ENCODE measurements around the gene ORAI3. TPM values are rescaled to one million over a fixed set of nuclear protein-coding genes. Genes with fewer than 3 reads are reported as not detected.
A peak's percentile ranks its signal among the peaks of the same experiment; 100 is the strongest.

ORAI3 gene
- total RNA-seq (2014; rRNA removed; shearing (Covaris generic)) = 8.7 and 9.1 TPM in 2 replicates

DNA sequence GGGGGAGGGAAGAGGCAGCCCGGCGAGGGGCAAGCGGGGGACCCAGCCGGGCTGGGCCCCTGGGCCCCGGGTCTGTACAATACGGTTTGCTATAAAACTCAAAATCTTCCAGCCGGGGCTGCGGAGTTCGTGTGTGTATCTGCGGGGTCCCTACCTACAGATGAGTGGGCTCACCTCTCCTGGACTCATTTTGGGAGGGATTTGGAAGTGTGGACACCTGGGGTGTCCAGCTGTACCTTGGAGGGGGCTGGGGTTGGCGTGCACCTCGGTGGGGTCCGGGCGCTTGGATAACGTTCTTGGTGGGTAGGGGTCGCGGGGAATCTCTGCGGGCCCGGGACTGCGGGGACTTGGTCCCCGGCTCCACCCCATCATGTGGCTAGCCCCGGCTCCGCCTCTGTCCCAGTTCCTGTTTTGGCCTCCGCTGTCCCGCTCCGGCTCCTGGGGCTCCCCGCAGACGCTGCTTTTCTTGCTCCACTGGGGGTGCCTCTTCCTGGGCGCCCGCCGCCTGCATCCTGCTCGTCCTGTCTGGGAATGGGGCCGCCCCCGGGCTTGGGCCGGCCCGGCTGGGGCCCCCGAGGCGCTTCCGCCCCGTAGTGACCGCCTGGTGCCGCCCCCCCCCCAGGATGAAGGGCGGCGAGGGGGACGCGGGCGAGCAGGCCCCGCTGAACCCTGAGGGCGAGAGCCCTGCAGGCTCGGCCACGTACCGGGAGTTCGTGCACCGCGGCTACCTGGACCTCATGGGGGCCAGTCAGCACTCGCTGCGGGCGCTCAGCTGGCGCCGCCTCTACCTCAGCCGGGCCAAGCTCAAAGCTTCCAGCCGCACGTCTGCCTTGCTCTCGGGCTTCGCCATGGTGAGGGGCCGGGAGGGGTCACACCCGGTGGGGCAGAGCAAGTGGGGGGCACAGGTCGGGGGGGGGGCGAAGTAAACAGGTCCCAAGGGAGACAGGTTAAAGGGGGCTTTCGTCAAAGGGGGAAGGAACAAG is at the start of gene ORAI3:
Gene ORAI3, plus strand, starts transcription at position 402 of the 983 bp plus-strand sequence. Its CDS starts 222 bp downstream, at position 624.
- DNase-seq (ENCODE audit: low read depth in 1 of 2, low spot score in 2 of 2) = peak; percentile 42 to 45
- H3K4me3 ChIP-seq = peak within 1 kb of the TSS; percentile 91
- H3K36me3 ChIP-seq = peaks cover 12% of the 10 kb centered on the region
- peak within 1 kb of the TSS; percentile 46 for H3K27ac ChIP-seq
- H3K27me3 ChIP-seq (replicated peaks) = no peaks in the 10 kb centered on the region
- H3K4me1 ChIP-seq (replicated peaks) = peaks cover 17% of the 10 kb centered on the region
- no peaks in the 10 kb centered on the region for H3K9me3 ChIP-seq (replicated peaks)

DNA sequence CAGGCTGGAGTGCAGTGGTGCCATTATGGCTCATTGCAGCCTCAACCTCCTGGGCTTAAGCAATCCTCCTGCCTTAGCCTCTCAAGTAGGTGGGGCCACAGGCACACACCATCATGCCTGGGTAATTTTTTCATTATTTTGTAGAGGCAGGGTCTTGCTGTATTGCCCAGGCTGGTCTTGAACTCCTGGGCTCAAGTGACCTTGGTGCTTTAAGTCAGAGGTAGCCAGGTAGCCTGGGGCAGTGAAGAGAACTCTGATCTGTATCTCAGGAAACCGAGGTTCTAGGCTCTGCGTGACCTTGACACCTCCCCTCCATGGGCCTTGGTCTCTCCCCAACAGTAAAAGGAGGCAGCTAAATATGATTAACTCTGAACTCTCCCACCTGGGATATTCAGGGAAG is 49.1 kb upstream of the ORAI3 start:
- no peak for DNase-seq (ENCODE audit: low read depth in 1 of 2, low spot score in 2 of 2)
- Histone ChIP-seq H3K9me3 (replicated peaks) (0 out of 2 replicates have a peak, but pooled peaks cover 6% of the 10 kb centered on the region), H3K4me1 (replicated peaks) (peaks cover 36% of the 10 kb centered on the region), H3K36me3 (no peaks in the 10 kb centered on the region), H3K4me3 (no peak overlapping the region), H3K27me3 (replicated peaks) (no peaks in the 10 kb centered on the region), H3K27ac (no peak overlapping the region)

DNA sequence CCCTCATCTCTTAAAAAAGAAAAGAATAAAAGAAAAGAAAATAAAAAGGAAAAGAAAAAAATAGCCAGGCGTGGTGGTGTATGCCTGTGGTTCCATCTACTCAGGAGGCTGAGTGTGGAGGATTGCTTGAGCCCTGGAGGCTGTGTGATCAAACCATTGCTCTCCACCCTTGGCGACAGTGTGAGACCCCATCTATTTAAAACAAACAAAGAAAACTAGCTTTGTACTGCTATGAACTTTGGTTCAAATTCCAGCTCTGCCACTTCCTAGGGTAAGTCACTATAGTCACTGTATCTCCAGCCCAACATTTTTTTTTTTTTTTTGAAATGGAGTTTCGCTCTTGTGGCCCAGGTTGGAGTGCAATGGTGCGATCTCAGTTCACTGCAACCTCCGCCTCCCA is 48.3 kb upstream of the ORAI3 start:
- no peak overlapping the region for H3K27ac ChIP-seq
- no peaks in the 10 kb centered on the region for H3K36me3 ChIP-seq
- 0 out of 2 replicates have a peak, but pooled peaks cover 6% of the 10 kb centered on the region for H3K9me3 ChIP-seq (replicated peaks)
- DNase-seq (ENCODE audit: low read depth in 1 of 2, low spot score in 2 of 2) = no peak
- peaks cover 29% of the 10 kb centered on the region for H3K4me1 ChIP-seq (replicated peaks)
- H3K27me3 ChIP-seq (replicated peaks) = no peaks in the 10 kb centered on the region
- no peak overlapping the region for H3K4me3 ChIP-seq

DNA sequence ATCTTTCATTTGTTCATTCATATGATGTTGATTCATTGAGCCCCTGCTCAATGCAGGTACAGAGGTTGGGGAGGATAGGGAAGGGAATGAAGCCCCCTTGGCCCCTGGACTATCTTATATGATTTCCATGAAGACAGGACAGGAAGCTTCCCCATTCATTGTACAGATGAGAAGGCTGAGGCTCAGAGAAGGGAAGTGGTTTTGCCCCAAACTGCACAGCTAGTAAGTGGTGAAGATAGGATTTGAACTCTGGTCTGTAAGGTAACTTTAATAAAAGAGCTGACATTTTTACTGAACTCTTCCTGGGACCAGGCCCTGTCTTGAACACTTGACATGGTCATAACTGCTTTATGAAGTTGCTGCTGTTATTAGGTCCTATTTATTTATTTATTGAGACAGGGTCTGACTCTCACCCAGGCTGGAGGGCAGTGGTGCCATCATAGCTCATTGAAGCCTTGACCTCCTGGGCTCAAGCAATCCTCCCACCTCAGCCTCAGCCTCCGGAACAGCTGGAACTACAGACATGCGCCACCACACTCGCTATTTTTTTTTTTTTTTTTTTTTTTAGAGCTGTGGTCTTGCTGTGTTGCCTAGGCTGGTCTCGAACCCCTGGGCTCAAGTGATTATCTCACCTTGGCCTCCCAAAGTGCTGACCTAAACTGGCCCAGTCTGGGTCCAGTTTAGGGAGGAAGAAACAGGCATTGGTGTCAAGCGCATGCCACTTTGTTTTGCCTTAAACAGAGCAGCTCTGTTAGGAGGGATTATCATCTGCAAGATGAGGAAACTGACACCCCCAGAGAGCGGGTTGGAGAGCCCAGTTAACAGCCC is 47.5 kb upstream of the ORAI3 start:
- no peak overlapping the region for H3K27ac ChIP-seq
- peak in 1 of 2 experiments; percentile 22 for DNase-seq (ENCODE audit: low read depth in 1 of 2, low spot score in 2 of 2)
- peaks cover 21% of the 10 kb centered on the region for H3K4me1 ChIP-seq (replicated peaks)
- H3K36me3 ChIP-seq = no peaks in the 10 kb centered on the region
- no peaks in the 10 kb centered on the region for H3K27me3 ChIP-seq (replicated peaks)
- peak overlapping the region; percentile 52 for H3K4me3 ChIP-seq
- 0 out of 2 replicates have a peak, but pooled peaks cover 6% of the 10 kb centered on the region for H3K9me3 ChIP-seq (replicated peaks)

DNA sequence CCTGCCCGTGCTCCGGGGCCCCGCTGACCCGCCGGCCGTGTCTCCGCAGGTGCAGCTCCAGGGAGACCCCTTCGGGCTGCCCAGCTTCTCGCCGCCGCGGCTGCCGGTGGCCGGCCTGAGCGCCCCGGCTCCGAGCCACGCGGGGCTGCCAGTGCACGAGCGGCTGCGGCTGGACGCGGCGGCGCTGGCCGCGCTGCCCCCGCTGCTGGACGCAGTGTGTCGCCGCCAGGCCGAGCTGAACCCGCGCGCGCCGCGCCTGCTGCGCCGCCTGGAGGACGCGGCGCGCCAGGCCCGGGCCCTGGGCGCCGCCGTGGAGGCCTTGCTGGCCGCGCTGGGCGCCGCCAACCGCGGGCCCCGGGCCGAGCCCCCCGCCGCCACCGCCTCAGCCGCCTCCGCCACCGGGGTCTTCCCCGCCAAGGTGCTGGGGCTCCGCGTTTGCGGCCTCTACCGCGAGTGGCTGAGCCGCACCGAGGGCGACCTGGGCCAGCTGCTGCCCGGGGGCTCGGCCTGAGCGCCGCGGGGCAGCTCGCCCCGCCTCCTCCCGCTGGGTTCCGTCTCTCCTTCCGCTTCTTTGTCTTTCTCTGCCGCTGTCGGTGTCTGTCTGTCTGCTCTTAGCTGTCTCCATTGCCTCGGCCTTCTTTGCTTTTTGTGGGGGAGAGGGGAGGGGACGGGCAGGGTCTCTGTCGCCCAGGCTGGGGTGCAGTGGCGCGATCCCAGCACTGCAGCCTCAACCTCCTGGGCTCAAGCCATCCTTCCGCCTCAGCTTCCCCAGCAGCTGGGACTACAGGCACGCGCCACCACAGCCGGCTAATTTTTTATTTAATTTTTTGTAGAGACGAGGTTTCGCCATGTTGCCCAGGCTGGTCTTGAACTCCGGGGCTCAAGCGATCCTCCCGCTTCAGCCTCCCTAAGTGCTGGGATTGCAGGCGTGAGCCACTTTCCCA is 46.6 kb upstream of the ORAI3 start:
- no peaks in the 10 kb centered on the region for H3K36me3 ChIP-seq
- peaks cover 14% of the 10 kb centered on the region for H3K4me1 ChIP-seq (replicated peaks)
- peak overlapping the region; percentile 52 for H3K4me3 ChIP-seq
- no peaks in the 10 kb centered on the region for H3K27me3 ChIP-seq (replicated peaks)
- 0 out of 2 replicates have a peak, but pooled peaks cover 6% of the 10 kb centered on the region for H3K9me3 ChIP-seq (replicated peaks)
- peak; percentile 64 to 67 for DNase-seq (ENCODE audit: low read depth in 1 of 2, low spot score in 2 of 2)
- H3K27ac ChIP-seq = peak overlapping the region; percentile 78

DNA sequence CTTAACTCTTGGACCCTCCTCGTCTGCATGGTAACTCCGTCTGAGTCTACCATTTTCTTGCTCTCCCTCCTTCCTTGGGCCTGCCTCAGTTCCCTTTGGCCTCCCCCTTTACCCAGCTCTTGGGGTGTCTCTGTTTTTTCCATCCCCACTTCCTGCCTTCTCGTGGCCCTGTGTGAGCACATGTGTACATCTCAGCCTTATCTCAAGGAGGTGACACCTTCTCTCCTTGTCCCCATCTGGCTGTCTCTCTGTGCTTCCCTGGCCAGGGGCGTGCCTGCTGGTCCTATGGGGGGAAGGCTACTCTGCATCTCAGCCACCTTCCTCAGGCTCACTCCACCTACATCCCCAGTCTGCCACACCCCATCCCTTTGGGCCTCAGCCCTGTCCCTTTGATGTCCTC is 45.9 kb upstream of the ORAI3 start:
- H3K27ac ChIP-seq = no peak overlapping the region
- no peak overlapping the region for H3K4me3 ChIP-seq
- H3K36me3 ChIP-seq = no peaks in the 10 kb centered on the region
- H3K4me1 ChIP-seq (replicated peaks) = peaks cover 12% of the 10 kb centered on the region
- no peaks in the 10 kb centered on the region for H3K27me3 ChIP-seq (replicated peaks)
- no peak for DNase-seq (ENCODE audit: low read depth in 1 of 2, low spot score in 2 of 2)
- H3K9me3 ChIP-seq (replicated peaks) = 0 out of 2 replicates have a peak, but pooled peaks cover 6% of the 10 kb centered on the region

DNA sequence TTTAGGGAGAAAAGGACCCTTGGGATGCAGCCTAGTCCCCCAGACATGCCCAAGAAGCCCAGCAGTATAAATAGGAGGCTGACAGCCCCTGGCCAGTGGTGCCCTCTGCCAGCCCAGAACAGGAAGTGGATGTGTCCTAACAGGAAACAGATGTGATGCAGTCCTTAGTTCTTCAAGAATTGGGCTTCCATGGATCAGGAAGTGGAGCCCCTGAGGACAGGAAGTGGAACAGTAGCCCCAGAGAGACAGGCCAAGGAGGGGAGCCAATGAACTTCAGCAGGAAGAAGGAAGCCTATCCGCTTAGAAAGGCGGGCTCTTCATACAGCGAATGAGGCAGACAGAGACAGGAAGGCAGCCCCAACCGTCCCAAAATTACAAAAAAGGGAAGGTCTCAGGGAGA is 45.3 kb upstream of the ORAI3 start:
- H3K4me3 ChIP-seq = no peak overlapping the region
- H3K27me3 ChIP-seq (replicated peaks) = no peaks in the 10 kb centered on the region
- H3K4me1 ChIP-seq (replicated peaks) = peaks cover 12% of the 10 kb centered on the region
- DNase-seq (ENCODE audit: low read depth in 1 of 2, low spot score in 2 of 2) = no peak
- H3K27ac ChIP-seq = no peak overlapping the region
- H3K9me3 ChIP-seq (replicated peaks) = 0 out of 2 replicates have a peak, but pooled peaks cover 6% of the 10 kb centered on the region
- no peaks in the 10 kb centered on the region for H3K36me3 ChIP-seq

DNA sequence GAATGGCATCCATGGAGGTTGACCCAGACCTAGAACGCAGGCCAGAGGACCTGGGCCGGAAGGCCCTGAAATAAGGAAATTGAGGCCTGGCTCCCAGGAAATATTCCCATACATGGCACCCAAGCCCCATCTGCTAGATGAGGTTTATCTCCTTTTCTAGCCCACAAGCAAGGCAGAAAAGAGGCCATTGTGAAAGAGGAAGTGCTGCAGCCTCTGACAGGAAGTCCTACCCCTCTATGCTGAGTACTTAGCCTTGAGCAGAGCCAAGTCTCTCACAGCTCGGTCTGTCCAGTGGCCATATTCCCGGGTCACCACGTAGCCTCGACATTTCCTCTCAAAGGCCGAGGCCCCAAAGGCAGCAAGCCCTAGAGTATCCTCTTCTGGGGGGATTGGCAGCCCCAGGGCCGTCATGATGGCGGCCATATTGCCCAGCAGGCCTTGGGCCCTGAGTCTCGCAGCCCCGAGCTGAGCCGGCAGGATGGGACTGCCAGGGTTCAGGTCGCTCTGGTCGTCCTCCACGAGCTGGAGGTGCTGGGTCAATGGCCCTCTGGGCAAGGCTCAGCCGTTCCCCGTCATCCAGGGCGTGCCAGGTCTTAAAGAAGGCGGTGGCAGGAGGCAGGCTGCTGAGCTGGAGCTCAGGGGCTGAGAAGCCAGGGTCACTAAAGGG is 44.6 kb upstream of the ORAI3 start:
- H3K4me3 ChIP-seq = no peak overlapping the region
- H3K9me3 ChIP-seq (replicated peaks) = 0 out of 2 replicates have a peak, but pooled peaks cover 6% of the 10 kb centered on the region
- DNase-seq (ENCODE audit: low read depth in 1 of 2, low spot score in 2 of 2) = no peak
- no peaks in the 10 kb centered on the region for H3K36me3 ChIP-seq
- H3K27ac ChIP-seq = no peak overlapping the region
- no peaks in the 10 kb centered on the region for H3K27me3 ChIP-seq (replicated peaks)
- H3K4me1 ChIP-seq (replicated peaks) = peaks cover 12% of the 10 kb centered on the region

DNA sequence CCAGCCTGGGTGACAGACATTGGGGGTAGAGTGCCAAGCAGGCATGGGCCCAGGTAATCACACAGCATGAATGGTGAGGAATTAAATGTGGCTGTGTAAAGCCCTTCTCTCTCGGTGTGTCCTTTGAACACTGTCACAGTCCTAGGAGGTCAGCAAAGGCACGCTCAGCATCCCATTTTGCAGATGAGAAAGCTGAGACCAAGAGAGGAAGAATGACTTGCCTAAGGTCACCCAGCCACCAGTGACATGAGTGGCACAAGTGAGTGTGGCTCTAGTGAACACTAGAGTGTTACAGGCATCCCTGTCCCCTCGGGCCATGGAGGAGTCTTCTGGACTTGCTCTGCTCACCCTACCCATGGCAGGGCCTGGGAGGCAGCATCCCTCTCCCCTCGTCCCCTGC is 41.8 kb upstream of the ORAI3 start:
- no peak for DNase-seq (ENCODE audit: low read depth in 1 of 2, low spot score in 2 of 2)
- Histone ChIP-seq H3K9me3 (replicated peaks) (no peaks in the 10 kb centered on the region), H3K36me3 (no peaks in the 10 kb centered on the region), H3K4me1 (replicated peaks) (peaks cover 6% of the 10 kb centered on the region), H3K4me3 (no peak overlapping the region), H3K27me3 (replicated peaks) (no peaks in the 10 kb centered on the region), H3K27ac (no peak overlapping the region)

DNA sequence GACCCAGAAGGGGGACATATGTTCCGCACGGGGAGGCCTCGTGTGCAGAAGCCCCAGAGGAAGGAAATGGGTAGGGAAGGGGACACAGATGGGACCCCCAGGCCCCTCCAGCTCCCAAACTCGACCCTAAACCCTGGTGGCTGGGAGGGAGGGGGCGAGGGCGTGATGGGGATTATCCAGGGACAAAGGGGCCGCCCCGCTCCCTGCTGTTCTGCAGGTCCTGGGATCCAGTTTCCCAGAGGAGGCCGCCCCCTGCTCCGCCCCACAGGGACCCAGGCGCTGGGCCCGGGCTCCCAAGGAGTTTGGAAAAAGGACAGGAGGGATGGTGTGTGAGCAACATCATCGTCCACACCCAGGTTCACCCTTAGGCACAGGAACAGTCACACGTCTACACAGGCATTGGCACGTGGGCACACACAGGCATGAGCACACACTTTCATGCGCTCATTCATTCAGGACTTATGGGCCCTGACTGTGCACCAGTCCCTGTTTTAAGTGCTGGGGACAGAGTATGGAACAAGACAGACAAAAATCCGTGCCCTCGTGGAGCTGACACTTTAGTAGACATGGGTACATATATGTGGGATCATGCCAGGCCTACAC is 38.3 kb upstream of the ORAI3 start:
- Histone ChIP-seq H3K27ac (no peak overlapping the region), H3K4me1 (replicated peaks) (no peaks in the 10 kb centered on the region), H3K36me3 (no peaks in the 10 kb centered on the region), H3K4me3 (no peak overlapping the region), H3K9me3 (replicated peaks) (no peaks in the 10 kb centered on the region), H3K27me3 (replicated peaks) (no peaks in the 10 kb centered on the region)
- DNase-seq (ENCODE audit: low read depth in 1 of 2, low spot score in 2 of 2) = no peak

DNA sequence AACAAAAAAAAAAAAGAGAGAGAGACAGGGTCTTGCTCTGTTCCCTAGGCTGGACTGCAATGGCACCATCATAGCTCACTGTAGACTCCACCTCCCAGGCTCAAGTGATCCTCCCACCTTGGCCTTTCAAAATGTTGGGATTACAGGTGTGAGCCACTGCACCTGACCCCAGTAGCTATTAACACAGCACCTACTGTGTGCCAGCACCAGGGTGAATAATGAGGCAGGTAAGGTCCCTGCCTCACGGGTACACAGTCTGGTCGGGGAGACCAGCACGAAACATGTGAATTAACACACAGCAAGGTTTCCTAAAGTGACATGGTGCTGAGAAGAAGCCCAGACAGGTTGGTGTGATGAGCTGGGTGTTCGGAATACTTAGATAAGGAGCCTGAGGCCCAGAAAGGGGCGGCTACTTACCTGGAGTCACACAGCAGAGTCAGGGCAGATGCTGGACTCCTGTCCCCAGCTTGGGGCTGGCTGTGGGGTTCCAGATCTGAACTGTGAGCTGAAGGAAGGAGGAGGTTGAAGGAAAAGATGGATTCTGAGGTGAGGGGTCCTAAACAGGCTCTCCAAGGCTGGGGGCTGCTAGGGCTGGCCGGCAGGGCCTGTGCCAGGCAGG is 36.0 kb upstream of the ORAI3 start:
- no peak for DNase-seq (ENCODE audit: low read depth in 1 of 2, low spot score in 2 of 2)
- no peak overlapping the region for H3K4me3 ChIP-seq
- no peaks in the 10 kb centered on the region for H3K4me1 ChIP-seq (replicated peaks)
- no peak overlapping the region for H3K27ac ChIP-seq
- H3K9me3 ChIP-seq (replicated peaks) = no peaks in the 10 kb centered on the region
- no peaks in the 10 kb centered on the region for H3K27me3 ChIP-seq (replicated peaks)
- no peaks in the 10 kb centered on the region for H3K36me3 ChIP-seq

DNA sequence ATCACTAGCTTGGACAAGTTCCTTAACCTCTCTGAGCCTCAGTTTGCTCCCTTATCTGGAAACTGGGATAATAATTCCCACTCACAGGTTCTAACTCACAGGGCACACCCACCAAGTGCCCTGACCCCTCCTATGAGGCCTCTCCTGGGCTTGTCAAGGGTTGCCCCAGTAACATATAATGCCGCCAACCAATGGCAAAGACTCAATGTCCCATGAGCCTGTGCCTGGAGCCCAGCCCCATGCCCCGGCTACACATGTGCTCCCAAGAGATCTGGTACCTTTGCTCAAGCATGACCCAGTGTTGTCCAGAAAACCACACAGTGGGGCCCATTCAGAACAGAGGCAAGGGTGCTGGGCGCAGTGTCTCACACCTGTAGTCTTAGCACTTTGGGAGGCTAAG is 34.0 kb upstream of the ORAI3 start:
- no peak overlapping the region for H3K4me3 ChIP-seq

More for the DNA sequence above, 34.0 kb upstream of the ORAI3 start:
- H3K36me3 ChIP-seq = no peaks in the 10 kb centered on the region
- H3K27me3 ChIP-seq (replicated peaks) = no peaks in the 10 kb centered on the region
- DNase-seq (ENCODE audit: low read depth in 1 of 2, low spot score in 2 of 2) = no peak
- H3K4me1 ChIP-seq (replicated peaks) = no peaks in the 10 kb centered on the region
- no peak overlapping the region for H3K27ac ChIP-seq
- H3K9me3 ChIP-seq (replicated peaks) = no peaks in the 10 kb centered on the region
